ENCODE measurements around the gene CNPY3. TPM values are rescaled to one million over a fixed set of nuclear protein-coding genes. Genes with fewer than 3 reads are reported as not detected.
"Not testable (repeated sequence)": the region's sequence is repeated elsewhere in the genome, so short reads cannot be mapped to it uniquely, and the experiment has no call there.

CNPY3 gene
- 32.7 TPM for polyA plus RNA-seq (2013, experiment 1 of 2)
- 33.3 TPM for polyA plus RNA-seq (2013, experiment 2 of 2)

DNA sequence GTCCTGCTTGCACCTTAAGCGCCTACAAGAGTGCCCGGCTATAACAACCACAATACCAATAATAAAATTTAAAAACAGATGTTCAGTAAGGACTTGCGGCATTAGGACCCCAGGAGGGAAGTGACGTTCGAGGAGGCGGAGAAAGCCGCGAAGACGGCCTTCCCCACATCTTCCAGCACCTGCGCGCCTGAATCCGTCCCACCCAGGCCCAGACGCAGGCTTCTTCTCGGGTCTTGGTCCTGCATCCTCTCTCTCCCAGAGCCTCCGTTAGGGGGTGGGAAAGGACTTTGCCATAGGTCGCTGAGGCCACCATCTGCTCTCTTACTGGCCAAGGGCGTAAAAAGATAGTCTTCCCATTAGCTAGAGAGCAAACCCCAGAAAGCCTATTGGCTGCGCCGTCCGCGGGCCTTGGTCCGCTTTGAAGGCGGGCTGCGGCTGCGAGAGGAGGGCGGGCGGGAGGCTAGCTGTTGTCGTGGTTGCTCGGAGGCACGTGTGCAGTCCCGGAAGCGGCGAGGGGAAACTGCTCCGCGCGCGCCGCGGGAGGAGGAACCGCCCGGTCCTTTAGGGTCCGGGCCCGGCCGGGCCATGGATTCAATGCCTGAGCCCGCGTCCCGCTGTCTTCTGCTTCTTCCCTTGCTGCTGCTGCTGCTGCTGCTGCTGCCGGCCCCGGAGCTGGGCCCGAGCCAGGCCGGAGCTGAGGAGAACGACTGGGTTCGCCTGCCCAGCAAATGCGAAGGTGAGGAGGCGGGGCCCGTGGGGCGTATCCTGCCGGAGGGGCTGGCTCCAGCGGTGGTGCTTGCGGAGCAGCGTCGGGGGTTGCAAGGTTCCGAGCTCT, at the start of gene CNPY3:
Gene CNPY3, plus strand, starts transcription at position 495 of the 835 bp plus-strand sequence. Its CDS starts 91 bp downstream, at position 586.
- Histone ChIP-seq H3K18ac (ENCODE audit: low read depth in 1 of 2, low read length in 2 of 2) (peak within 1 kb of the TSS; percentile 93 to 98), H2BK12ac (ENCODE audit: low read length in 2 of 2) (peak within 1 kb of the TSS in 1 of 2 experiments; percentile 66), H2BK15ac (ENCODE audit: low read depth, poor library complexity, severe bottlenecking) (peak within 1 kb of the TSS; percentile 84), H3K27ac (ENCODE audit: low read length, poor library complexity, severe bottlenecking) (peak within 1 kb of the TSS; percentile 91), H3K4ac (ENCODE audit: low read depth in 1 of 2, low read length in 2 of 2) (peak within 1 kb of the TSS in 1 of 2 experiments; percentile 93), H3K36me3 (ENCODE audit: control insufficient read depth in 1 of 2, insufficient read depth in 2 of 2, low read depth in 1 of 2, low read length in 2 of 2) (peaks cover 5 to 20% of the 10 kb centered on the region in 2 experiments), H3K27me3 (ENCODE audit: control insufficient read depth in 1 of 2, insufficient read depth in 1 of 2, low read length in 2 of 2) (no peaks in the 10 kb centered on the region), H3K79me1 (replicated peaks; ENCODE audit: low read length, poor library complexity, severe bottlenecking) (peaks cover 5% of the 10 kb centered on the region), H3K14ac (ENCODE audit: low read length in 2 of 2) (peak within 1 kb of the TSS in 1 of 2 experiments; percentile 79), H2AK5ac (ENCODE audit: low read length, severe bottlenecking) (peak within 1 kb of the TSS; percentile 44), H4K8ac (ENCODE audit: low read length) (peak within 1 kb of the TSS; percentile 80), H3K4me3 (ENCODE audit: insufficient read depth in 1 of 2, low read depth in 1 of 2, low read length in 2 of 2) (peak within 1 kb of the TSS; percentile 79 to 93), H2AFZ (ENCODE audit: low read depth, low read length) (peak within 1 kb of the TSS; percentile 92), H3K23ac (ENCODE audit: low read length in 2 of 2) (no peak within 1 kb of the TSS), H3K4me2 (ENCODE audit: low read length, poor library complexity, severe bottlenecking) (peak within 1 kb of the TSS; percentile 83), H2BK120ac (ENCODE audit: low read depth, low read length) (peak within 1 kb of the TSS; percentile 89), H3K9me3 (ENCODE audit: control insufficient read depth, low read length) (no peaks in the 10 kb centered on the region), H2BK5ac (ENCODE audit: low read depth, low read length, poor library complexity, severe bottlenecking) (peak within 1 kb of the TSS; percentile 91), H3K4me1 (ENCODE audit: control insufficient read depth, insufficient read depth, low read depth, low read length) (peaks cover 13% of the 10 kb centered on the region), H4K91ac (ENCODE audit: low read length) (peak within 1 kb of the TSS; percentile 77), H3K9ac (ENCODE audit: low read length) (peak within 1 kb of the TSS; percentile 95)
- WGBS, result under 1% methylated on average over 58 of the region's 63 CpGs
- DNase-seq, result peak; percentile 99

DNA sequence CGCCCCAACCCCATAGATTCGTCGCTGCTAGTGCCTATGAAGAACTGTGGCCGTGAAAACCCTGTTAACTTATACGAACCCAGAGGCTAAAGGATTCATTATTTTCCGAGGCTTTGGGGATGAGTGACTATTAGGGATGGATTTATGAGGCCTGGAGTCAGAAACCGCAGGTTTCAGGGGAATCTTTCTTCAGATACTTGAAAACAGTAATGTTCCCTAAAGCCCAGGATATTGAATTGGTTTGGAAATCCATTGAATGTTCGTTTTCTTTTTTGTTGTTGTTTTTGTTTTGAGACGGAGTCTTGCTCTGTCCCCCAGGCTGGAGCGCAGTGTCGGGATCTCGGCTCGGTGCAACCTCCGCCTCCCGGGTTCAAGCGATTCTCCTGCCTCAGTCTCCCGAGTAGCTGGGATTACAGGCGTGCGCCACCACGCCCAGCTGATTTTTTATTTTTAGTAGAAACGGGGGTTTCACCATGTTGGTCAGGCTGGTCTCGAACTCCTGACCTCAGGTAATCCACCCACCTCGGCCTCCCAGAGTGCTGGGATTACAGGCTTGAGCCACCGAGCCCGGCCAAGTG, 49.0 kb upstream of the CNPY3 start:
- H2BK120ac ChIP-seq (ENCODE audit: low read depth, low read length), result not testable (repeated sequence)

DNA sequence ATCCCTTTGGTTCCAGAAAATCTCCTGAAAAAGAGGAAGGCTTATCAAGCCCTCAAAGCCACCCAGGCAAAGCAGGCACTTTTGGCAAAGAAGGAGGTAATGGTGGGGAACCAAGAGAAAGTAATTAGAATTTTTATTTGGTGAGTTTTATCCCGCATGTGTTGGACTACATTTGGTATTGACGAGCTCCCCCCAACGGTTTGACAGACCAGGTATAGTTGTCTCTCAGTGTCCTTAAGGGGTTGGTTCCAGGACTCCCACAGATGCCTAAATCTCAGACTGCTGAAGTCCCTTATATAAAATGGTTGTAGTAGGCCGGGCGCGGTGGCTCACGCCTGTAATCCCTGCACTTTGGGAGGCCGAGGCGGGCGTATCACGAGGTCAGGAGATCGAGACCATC, 48.4 kb upstream of the CNPY3 start:
- H2BK12ac ChIP-seq (ENCODE audit: low read length in 2 of 2), result not testable (repeated sequence)
- WGBS, result 98% methylated on average over 12 of the region's 12 CpGs

More for the DNA sequence above, 49.0 kb upstream of the CNPY3 start:
- Histone ChIP-seq H2BK5ac (ENCODE audit: low read depth, low read length, poor library complexity, severe bottlenecking) (peak overlapping the region; percentile 99), H3K9ac (ENCODE audit: low read length) (peak overlapping the region; percentile 96), H3K4me2 (ENCODE audit: low read length, poor library complexity, severe bottlenecking) (peak overlapping the region; percentile 66), H3K23ac (ENCODE audit: low read length in 2 of 2) (peak overlapping the region in 1 of 2 experiments; percentile 79), H3K18ac (ENCODE audit: low read depth in 1 of 2, low read length in 2 of 2) (peak overlapping the region; percentile 91), H3K27ac (ENCODE audit: low read length, poor library complexity, severe bottlenecking) (peak overlapping the region; percentile 74), H3K4ac (ENCODE audit: low read depth in 1 of 2, low read length in 2 of 2) (peak overlapping the region; percentile 69 to 89), H2AK5ac (ENCODE audit: low read length, severe bottlenecking) (peak overlapping the region; percentile 97), H4K91ac (ENCODE audit: low read length) (peak overlapping the region; percentile 65), H3K14ac (ENCODE audit: low read length in 2 of 2) (peak overlapping the region; percentile 38 to 99), H4K8ac (ENCODE audit: low read length) (peak overlapping the region; percentile 98), H3K4me3 (ENCODE audit: insufficient read depth in 1 of 2, low read depth in 1 of 2, low read length in 2 of 2) (peak overlapping the region; percentile 76 to 91), H3K36me3 (ENCODE audit: control insufficient read depth in 1 of 2, insufficient read depth in 2 of 2, low read depth in 1 of 2, low read length in 2 of 2) (peaks cover 29 to 36% of the 10 kb centered on the region in 2 experiments), H2AFZ (ENCODE audit: low read depth, low read length) (peak overlapping the region; percentile 66)
- not testable (repeated sequence) for H3K4me1 ChIP-seq (ENCODE audit: control insufficient read depth, insufficient read depth, low read depth, low read length); DNase-seq; H2BK12ac ChIP-seq (ENCODE audit: low read length in 2 of 2); H3K27me3 ChIP-seq (ENCODE audit: control insufficient read depth in 1 of 2, insufficient read depth in 1 of 2, low read length in 2 of 2); H3K9me3 ChIP-seq (ENCODE audit: control insufficient read depth, low read length); H2BK15ac ChIP-seq (ENCODE audit: low read depth, poor library complexity, severe bottlenecking); H3K79me1 ChIP-seq (replicated peaks; ENCODE audit: low read length, poor library complexity, severe bottlenecking)
- WGBS, result 26% methylated on average over 25 of the region's 25 CpGs

DNA sequence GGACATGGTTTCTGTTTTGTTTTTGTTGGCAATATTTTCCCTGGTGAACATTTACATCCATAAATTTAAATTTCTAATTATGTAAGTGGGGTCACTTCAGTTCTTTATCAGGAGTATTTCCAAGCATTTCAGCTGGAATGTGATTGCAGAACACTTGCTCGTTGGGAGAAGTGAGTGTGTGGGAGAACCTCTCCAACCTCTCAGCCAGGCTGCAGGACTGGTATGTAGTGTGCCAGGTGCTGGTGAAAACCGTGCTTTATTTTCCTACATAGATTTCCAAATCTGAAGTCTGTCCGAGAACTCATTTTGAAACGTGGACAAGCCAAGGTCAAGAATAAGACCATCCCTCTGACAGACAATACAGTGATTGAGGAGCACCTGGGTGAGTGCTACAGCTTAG, 43.6 kb upstream of the CNPY3 start:
- Histone ChIP-seq H2BK15ac (ENCODE audit: low read depth, poor library complexity, severe bottlenecking) (no peak overlapping the region), H3K4ac (ENCODE audit: low read depth in 1 of 2, low read length in 2 of 2) (no peak overlapping the region), H3K4me2 (ENCODE audit: low read length, poor library complexity, severe bottlenecking) (no peak overlapping the region), H4K8ac (ENCODE audit: low read length) (no peak overlapping the region), H3K27ac (ENCODE audit: low read length, poor library complexity, severe bottlenecking) (no peak overlapping the region), H3K14ac (ENCODE audit: low read length in 2 of 2) (no peak overlapping the region), H3K79me1 (replicated peaks; ENCODE audit: low read length, poor library complexity, severe bottlenecking) (peaks cover 7% of the 10 kb centered on the region), H2BK120ac (ENCODE audit: low read depth, low read length) (no peak overlapping the region), H3K9me3 (ENCODE audit: control insufficient read depth, low read length) (no peaks in the 10 kb centered on the region), H2BK5ac (ENCODE audit: low read depth, low read length, poor library complexity, severe bottlenecking) (no peak overlapping the region), H3K4me1 (ENCODE audit: control insufficient read depth, insufficient read depth, low read depth, low read length) (peaks cover 5% of the 10 kb centered on the region), H2BK12ac (ENCODE audit: low read length in 2 of 2) (no peak overlapping the region), H3K9ac (ENCODE audit: low read length) (no peak overlapping the region), H3K18ac (ENCODE audit: low read depth in 1 of 2, low read length in 2 of 2) (no peak overlapping the region), H3K36me3 (ENCODE audit: control insufficient read depth in 1 of 2, insufficient read depth in 2 of 2, low read depth in 1 of 2, low read length in 2 of 2) (peaks cover 41 to 59% of the 10 kb centered on the region in 2 experiments), H3K4me3 (ENCODE audit: insufficient read depth in 1 of 2, low read depth in 1 of 2, low read length in 2 of 2) (no peak overlapping the region), H3K27me3 (ENCODE audit: control insufficient read depth in 1 of 2, insufficient read depth in 1 of 2, low read length in 2 of 2) (no peaks in the 10 kb centered on the region), H2AK5ac (ENCODE audit: low read length, severe bottlenecking) (no peak overlapping the region), H4K91ac (ENCODE audit: low read length) (no peak overlapping the region), H3K23ac (ENCODE audit: low read length in 2 of 2) (no peak overlapping the region), H2AFZ (ENCODE audit: low read depth, low read length) (no peak overlapping the region)
- 82% methylated on average over 3 of the region's 4 CpGs for WGBS
- no peak for DNase-seq

More for the DNA sequence above, 48.4 kb upstream of the CNPY3 start:
- H3K14ac ChIP-seq (ENCODE audit: low read length in 2 of 2); H3K79me1 ChIP-seq (replicated peaks; ENCODE audit: low read length, poor library complexity, severe bottlenecking); H3K4me1 ChIP-seq (ENCODE audit: control insufficient read depth, insufficient read depth, low read depth, low read length); H2BK120ac ChIP-seq (ENCODE audit: low read depth, low read length); H3K27me3 ChIP-seq (ENCODE audit: control insufficient read depth in 1 of 2, insufficient read depth in 1 of 2, low read length in 2 of 2); H3K18ac ChIP-seq (ENCODE audit: low read depth in 1 of 2, low read length in 2 of 2); H3K9me3 ChIP-seq (ENCODE audit: control insufficient read depth, low read length); H2BK15ac ChIP-seq (ENCODE audit: low read depth, poor library complexity, severe bottlenecking); DNase-seq; H3K4ac ChIP-seq (ENCODE audit: low read depth in 1 of 2, low read length in 2 of 2); H3K27ac ChIP-seq (ENCODE audit: low read length, poor library complexity, severe bottlenecking); H2AFZ ChIP-seq (ENCODE audit: low read depth, low read length); H3K23ac ChIP-seq (ENCODE audit: low read length in 2 of 2); H4K8ac ChIP-seq (ENCODE audit: low read length); H4K91ac ChIP-seq (ENCODE audit: low read length); H2AK5ac ChIP-seq (ENCODE audit: low read length, severe bottlenecking); H2BK5ac ChIP-seq (ENCODE audit: low read depth, low read length, poor library complexity, severe bottlenecking): not testable (repeated sequence)
- peak overlapping the region in 1 of 2 experiments; percentile 91 for H3K4me3 ChIP-seq (ENCODE audit: insufficient read depth in 1 of 2, low read depth in 1 of 2, low read length in 2 of 2)
- H3K9ac ChIP-seq (ENCODE audit: low read length), result peak overlapping the region; percentile 96
- H3K36me3 ChIP-seq (ENCODE audit: control insufficient read depth in 1 of 2, insufficient read depth in 2 of 2, low read depth in 1 of 2, low read length in 2 of 2), result peaks cover 32 to 42% of the 10 kb centered on the region in 2 experiments
- H3K4me2 ChIP-seq (ENCODE audit: low read length, poor library complexity, severe bottlenecking), result peak overlapping the region; percentile 66
